Thyroid gland (tissue), 4 donors: Measurements from ENCODE around the gene RCOR1. TPM values are rescaled to one million over a fixed set of nuclear protein-coding genes. Genes with fewer than 3 reads are reported as not detected.

Source experiments
- DNase-seq, 2 donors: peaks; one replicate each; pipeline ENCODE4 v3.0.0-alpha.2; 2019
- H3K27ac ChIP-seq, 3 donors: fragments of 200-600 bp; sonication (generic); 1 replicate in 2 of 3; 2 replicates in 1 of 3; pipeline ENCODE4 v1.5.1; 2016 to 2019; ENCODE audit warnings: mild to moderate bottlenecking in 1 of 3, moderate library complexity in 1 of 3
- H3K27me3 ChIP-seq: fragments of 200-600 bp; sonication (generic); one replicate; pipeline ENCODE4 v1.5.1; 2019
- H3K36me3 ChIP-seq, 2 donors: fragments of 200-600 bp; sonication (generic); one replicate each; pipeline ENCODE4 v1.5.1; 2016 to 2019
- H3K4me1 ChIP-seq, 2 donors: fragments of 200-600 bp; sonication (generic); one replicate each; pipeline ENCODE4 v1.5.1; 2017 to 2019
- H3K4me3 ChIP-seq, 3 donors: fragments of 200-600 bp; sonication (generic); replicated peaks in 1 of 3; 1 replicate in 2 of 3; 2 replicates in 1 of 3; pipeline ENCODE4 v1.5.1; 2016; ENCODE audit warnings: mild to moderate bottlenecking in 1 of 3
- H3K9me3 ChIP-seq: fragments of 200-600 bp; sonication (generic); one replicate; pipeline ENCODE4 v1.5.1; 2017
- POLR2A ChIP-seq, 2 donors: fragments of 450-650 bp; IDR thresholded peaks; one replicate each; pipeline ENCODE4 v1.6.1; 2017; ENCODE audit warnings: antibody characterized with exemption in 2 of 2, mild to moderate bottlenecking in 2 of 2, moderate library complexity in 1 of 2
- WGBS, 2 donors: methylation state at CpG; one replicate each; pipeline ENCODE4 v1.1.5; 2017; 5-methylcytosine and 5-hydroxymethylcytosine counted together
- intact Hi-C: fragments of 100-400 bp; cut with DNase I; formaldehyde crosslinking; loops from one replicate; pipeline ENCODE4 v1.15.1; 2023
- small RNA-seq: library from RNA; depleted of rRNA; stranded (forward); fragments of <200 nt; gene quantifications from one replicate; pipeline ENCODE3, GENCODE V24; 2016
- total RNA-seq, 4 donors: library from RNA; depleted of rRNA; stranded (reverse); fragments of >200 nt; gene quantifications; one replicate each; pipeline ENCODE4 v1.2.3, GENCODE V29; 2016
- TF ChIP-seq, protein P1 (sequence below), 6 experiments: fragments of 200-600 bp in 3 of 6; fragments of 450-650 bp in 3 of 6; sonication (generic) in 3 of 6; IDR thresholded peaks; one replicate each; pipeline ENCODE4 v1.5.1; 2016 to 2019; ENCODE audit warnings: antibody characterized with exemption in 6 of 6, mild to moderate bottlenecking in 2 of 6, inconsistent platforms in 1 of 6, moderate library complexity in 1 of 6

The RCOR1 gene
- total RNA-seq, 4 donors from 2014 or later: 9.4 to 14.2 (median 11.3) TPM

DNA sequence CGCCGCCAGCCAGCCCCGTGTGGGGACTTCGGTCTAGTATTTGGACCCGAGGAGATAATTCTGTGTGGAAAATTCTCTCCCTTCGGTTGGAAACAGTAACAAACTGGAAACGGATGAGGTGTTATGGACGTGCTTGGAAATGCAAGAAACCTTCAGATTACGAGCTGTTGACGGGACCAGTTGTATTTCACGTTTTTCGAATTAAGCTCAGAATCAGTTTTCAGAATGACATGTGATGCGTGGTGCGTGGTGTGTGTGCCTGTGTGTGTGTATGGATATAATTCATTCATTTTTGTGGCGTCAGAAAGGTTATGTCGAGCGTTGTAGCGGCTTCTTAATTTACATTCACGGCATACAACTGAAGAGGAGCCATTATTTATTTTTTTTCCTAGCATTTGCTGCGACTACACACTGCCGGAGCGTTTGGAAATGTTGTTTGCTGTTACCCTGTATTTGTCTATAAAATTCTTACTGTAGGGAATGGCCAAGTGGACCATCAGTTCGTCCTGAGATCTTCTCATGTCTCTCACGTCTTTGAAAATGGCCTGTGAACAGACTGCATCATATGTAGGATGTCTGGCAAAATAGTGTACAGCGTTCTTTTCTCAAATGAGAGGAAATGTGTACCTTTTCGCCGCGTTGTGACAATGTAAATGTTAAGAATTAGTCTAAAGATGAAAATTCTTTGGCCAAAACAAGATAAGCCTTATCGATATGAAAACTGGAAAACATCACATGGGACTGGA is 186.1 kb downstream of the RCOR1 start:
- peaks cover 9 to 23% of the 10 kb centered on the region in 2 donors for H3K4me1 ChIP-seq
- no peak for TF ChIP-seq POLR2A (IDR thresholded peaks at IDR 0.05)
- TF ChIP-seq, protein P1, sequence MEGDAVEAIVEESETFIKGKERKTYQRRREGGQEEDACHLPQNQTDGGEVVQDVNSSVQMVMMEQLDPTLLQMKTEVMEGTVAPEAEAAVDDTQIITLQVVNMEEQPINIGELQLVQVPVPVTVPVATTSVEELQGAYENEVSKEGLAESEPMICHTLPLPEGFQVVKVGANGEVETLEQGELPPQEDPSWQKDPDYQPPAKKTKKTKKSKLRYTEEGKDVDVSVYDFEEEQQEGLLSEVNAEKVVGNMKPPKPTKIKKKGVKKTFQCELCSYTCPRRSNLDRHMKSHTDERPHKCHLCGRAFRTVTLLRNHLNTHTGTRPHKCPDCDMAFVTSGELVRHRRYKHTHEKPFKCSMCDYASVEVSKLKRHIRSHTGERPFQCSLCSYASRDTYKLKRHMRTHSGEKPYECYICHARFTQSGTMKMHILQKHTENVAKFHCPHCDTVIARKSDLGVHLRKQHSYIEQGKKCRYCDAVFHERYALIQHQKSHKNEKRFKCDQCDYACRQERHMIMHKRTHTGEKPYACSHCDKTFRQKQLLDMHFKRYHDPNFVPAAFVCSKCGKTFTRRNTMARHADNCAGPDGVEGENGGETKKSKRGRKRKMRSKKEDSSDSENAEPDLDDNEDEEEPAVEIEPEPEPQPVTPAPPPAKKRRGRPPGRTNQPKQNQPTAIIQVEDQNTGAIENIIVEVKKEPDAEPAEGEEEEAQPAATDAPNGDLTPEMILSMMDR (IDR thresholded peaks at IDR 0.05): no peak
- no peaks in the 10 kb centered on the region for H3K9me3 ChIP-seq
- no peaks in the 10 kb centered on the region for H3K27me3 ChIP-seq
- peak overlapping the region; percentile 63 to 96 (median 70) for H3K4me3 ChIP-seq
- intact Hi-C loops: loop anchor here (5.0 kb wide), 1 partner anchor 144 kb away; the partner anchor contains the start of gene AMN
- no peaks in the 10 kb centered on the region for H3K36me3 ChIP-seq
- H3K27ac ChIP-seq: peak overlapping the region; percentile 66 to 88 (median 79)
- DNase-seq: no peak
- WGBS, 2 donors: 16 to 17% methylated on average over 26 to 29 of the region's 29 CpGs

- intact Hi-C loops: loop anchor here (5.0 kb wide), 1 partner anchor 143 kb away; the partner anchor contains the start of gene AMN
- 59 to 78% methylated on average over 4 of the region's 4 CpGs for WGBS, 2 donors
- no peak for DNase-seq
- Histone ChIP-seq H3K27ac (no peak overlapping the region), H3K36me3 (no peaks in the 10 kb centered on the region), H3K4me3 (no peak overlapping the region), H3K9me3 (no peaks in the 10 kb centered on the region), H3K4me1 (peaks cover 9 to 23% of the 10 kb centered on the region in 2 donors), H3K27me3 (no peaks in the 10 kb centered on the region)
- TF ChIP-seq POLR2A (IDR thresholded peaks at IDR 0.05): no peak
- TF ChIP-seq, protein P1 (IDR thresholded peaks at IDR 0.05): no peak
Observed at GRCh38 chr14:102779084-102779462, 186.6 kb downstream of the RCOR1 start.

GRCh38 chr14:102779574-102780315 is 187.3 kb downstream of the RCOR1 start:
- H3K4me1 ChIP-seq: peaks cover 9 to 19% of the 10 kb centered on the region in 2 donors
- H3K27me3 ChIP-seq: no peaks in the 10 kb centered on the region
- H3K36me3 ChIP-seq: no peaks in the 10 kb centered on the region
- no peaks in the 10 kb centered on the region for H3K9me3 ChIP-seq
- no peak overlapping the region for H3K4me3 ChIP-seq
- no peak for DNase-seq
- intact Hi-C loops: loop anchor here (5.0 kb wide), 1 partner anchor 143 kb away; the partner anchor contains the start of gene AMN
- 88 to 95% methylated on average over 13 of the region's 13 CpGs for WGBS, 2 donors
- no peak overlapping the region for H3K27ac ChIP-seq
- TF ChIP-seq, protein P1 (IDR thresholded peaks at IDR 0.05): no peak
- no peak for TF ChIP-seq POLR2A (IDR thresholded peaks at IDR 0.05)

Small RNAs within 50 kb of the gene (small RNA-seq; reads per million reads assigned to genes)
- gene RF00019 (not detected), gene RN7SL546P (not detected)

Other genes with a start within 250 kb of the RCOR1 start
- gene CINP, start 229.8 kb upstream of the RCOR1 start, total RNA-seq: 10 to 100 TPM; 31.9 to 43.3 (median 39.7) TPM
- gene TECPR2, start 229.7 kb upstream of the RCOR1 start, total RNA-seq: 10 to 100 TPM; 11.8 to 23.8 (median 19.0) TPM
- 10 to 100 TPM; 36.4 to 62.8 (median 55.0) TPM for gene ANKRD9, start 82.9 kb upstream of the RCOR1 start, total RNA-seq
- gene TRAF3, start 184.8 kb downstream of the RCOR1 start, total RNA-seq: 10 to 100 TPM; 15.9 to 24.9 (median 18.6) TPM